Jurkat, Clone E6-1 (cell line): ENCODE data around the gene DPEP1.
"Not testable (repeated sequence)": the region's sequence is repeated elsewhere in the genome, so short reads cannot be mapped to it uniquely, and the experiment has no call there.

Experiments used
- DNase-seq: peaks from one replicate; pipeline ENCODE4 v3.0.0-alpha.2; 2011; ENCODE audit warnings: low read depth, low spot score
- H3K4me3 ChIP-seq: 2 replicates; pipeline ENCODE4 v1.5.1; 2011; ENCODE audit warnings: mild to moderate bottlenecking, low read length, control low read depth, moderate library complexity

The DPEP1 gene

GRCh38 chr16:89660146-89660545 lies 46.7 kb downstream of the DPEP1 start:
- DNase-seq = no peak
- no peak overlapping the region for H3K4me3 ChIP-seq

GRCh38 chr16:89661215-89661614 lies 47.8 kb downstream of the DPEP1 start:
- DNase-seq = no peak
- H3K4me3 ChIP-seq = no peak overlapping the region

DNA sequence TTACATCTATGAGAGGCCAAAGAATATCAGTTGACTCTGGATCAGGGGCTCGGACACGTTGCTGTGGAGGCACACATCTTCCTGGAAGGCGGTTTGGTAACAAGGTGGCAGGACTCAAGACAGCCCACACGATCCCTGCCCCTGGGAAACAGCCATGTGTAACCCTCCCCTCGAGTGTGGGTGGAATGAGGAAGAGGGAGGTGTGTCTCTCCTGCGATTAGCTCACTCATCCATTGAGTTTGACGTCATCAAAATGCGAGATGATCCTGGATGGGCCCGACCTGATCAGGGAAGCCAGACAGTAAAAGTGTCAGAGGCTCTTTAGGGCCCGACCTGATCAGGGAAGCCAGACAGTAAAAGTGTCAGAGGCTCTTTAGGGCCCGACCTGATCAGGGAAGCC lies 50.8 kb downstream of the DPEP1 start:
- not testable (repeated sequence) for DNase-seq, H3K4me3 ChIP-seq

DNA sequence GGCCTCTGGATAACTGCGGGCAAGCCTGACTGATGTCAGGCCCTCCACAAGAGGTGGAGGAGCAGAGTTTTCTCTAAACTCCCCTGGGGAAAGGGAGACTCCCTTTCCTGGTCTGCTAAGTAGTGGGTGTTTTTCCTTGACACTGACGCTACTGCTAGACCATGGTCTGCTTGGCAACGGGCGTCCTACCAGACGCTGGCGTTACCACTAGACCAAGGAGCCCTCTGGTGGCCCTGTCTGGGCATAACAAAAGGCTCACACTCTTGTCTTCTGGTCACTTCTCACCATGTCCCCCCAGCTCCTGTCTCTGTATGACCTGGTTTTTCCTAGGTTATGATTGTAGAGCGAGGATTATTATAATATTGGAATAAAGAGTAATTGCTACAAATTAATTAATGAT lies 53.6 kb downstream of the DPEP1 start:
- not testable (repeated sequence) for DNase-seq, H3K4me3 ChIP-seq

DNA sequence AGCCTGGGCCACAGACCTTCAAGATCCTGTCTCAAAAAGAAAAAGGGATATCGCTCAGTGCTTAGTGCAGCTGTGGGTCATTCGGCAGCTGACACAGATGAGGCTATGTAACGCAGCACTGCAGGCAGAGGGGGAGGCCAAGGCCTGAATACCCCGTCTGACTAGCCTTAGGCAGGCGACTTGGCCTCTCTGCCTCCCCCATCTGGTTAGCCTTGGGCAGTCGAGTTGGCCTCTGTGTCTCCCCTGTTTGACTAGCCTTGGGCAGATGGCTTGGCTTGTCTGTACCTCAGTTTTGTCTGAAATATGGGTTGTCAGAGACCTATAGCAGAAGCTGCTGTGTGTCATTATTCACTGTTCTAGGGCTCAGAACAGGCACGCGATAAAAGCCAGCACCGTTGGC lies 54.2 kb downstream of the DPEP1 start:
- no peak for DNase-seq
- H3K4me3 ChIP-seq = no peak overlapping the region

- no peak overlapping the region for H3K4me3 ChIP-seq
- no peak for DNase-seq
These were observed 55.3 kb downstream of the DPEP1 start for GRCh38 chr16:89668790-89669158.

GRCh38 chr16:89669755-89670154 lies 56.3 kb downstream of the DPEP1 start:
- no peak overlapping the region for H3K4me3 ChIP-seq
- no peak for DNase-seq

DNA sequence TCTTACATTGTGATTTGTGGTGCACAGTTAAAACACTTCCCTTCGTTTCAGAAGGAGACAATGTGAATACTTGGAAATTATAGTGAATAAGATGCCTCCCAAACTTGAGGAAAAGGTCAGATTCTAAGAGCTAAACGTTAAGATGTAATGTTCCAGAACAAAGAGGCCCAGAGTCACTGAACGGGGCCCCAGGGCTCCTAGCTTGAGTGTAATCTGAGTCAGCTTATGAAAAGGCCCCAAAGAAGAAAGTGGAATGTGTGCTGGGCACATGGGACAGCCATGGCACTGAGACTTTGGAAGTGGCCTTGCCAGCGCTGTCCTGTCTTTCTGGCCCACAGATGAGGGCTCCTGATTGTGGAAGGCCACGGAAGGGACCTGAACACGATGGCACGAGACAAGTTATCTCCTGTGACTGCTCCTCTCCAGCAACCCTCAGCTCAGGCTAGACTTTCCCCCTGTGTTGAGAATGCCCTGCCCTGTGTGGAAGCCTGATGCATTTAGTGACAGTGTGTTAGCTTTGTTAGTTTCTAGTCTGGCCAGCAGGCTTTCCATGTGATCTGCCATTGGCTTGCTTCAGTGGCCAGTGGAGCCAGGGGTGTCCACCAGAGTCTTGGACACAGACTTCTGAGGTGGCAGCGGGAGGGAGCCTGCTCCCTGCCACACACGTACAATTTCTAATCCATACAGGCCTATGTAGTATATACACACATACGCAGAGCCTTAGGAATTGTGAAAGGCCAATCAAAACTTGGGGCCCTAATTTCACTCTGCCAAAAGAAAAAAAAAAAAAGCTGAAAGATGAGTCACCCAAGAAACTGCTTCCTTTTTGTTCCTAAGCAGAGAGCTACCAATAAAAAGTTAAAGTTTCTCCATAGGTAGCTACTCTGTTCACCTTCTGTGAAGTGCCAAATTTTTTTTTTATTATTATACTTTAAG lies 57.3 kb downstream of the DPEP1 start:
- H3K4me3 ChIP-seq = no peak overlapping the region
- DNase-seq = no peak

DNA sequence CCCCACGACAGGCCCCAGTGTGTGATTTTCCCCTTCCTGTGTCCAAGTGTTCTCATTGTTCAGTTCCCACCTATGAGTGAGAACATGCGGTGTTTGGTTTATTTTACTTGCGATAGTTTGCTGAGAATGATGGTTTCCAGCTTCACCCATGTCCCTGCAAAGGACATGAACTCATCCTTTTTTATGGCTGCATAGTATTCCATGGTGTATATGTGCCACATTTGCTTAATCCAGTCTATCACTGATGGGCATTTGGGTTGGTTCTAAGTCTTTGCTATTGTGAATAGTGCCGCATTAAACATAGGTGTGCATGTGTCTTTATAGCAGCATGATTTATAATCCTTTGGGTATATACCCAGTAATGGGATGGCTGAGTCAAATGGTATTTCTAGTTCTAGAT lies 58.1 kb downstream of the DPEP1 start:
- not testable (repeated sequence) for H3K4me3 ChIP-seq, DNase-seq

DNA sequence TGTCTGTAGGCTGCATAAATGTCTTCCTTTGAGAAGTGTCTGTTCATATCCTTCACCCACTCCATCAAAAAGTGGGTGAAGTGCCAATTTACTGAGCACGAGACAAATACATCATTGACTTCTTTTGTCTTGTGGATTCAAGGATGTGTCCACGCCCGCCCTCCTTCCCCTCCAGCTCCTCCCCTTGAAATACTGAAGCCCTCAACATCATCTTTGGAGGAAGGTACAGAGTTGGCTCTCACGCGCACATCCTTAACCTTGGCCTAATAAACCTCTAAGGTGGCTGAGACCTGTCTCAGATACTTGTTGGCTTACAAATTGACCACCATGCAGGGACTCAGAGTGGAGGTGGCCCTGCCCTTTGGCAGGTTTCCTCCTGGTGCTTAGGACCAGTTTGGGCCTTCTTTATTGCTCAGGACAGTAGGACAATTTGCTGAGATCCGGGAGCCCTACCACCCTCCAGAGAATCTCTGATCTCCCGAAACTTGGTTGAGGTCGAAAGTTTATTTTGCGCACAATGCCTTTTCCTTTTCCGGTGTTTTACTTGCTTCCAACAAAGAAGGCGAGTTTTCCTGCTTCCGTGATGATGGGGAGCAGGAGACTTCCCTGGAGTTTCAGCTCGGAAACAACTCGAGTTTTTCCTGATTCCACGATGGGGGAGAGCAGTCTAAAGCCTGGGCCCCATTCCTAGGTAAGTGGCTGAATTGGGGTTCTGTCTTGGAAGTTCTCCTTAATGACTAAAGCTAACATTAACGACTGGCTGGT lies 58.9 kb downstream of the DPEP1 start:
- no peak overlapping the region for H3K4me3 ChIP-seq
- DNase-seq = no peak

- no peak for DNase-seq
- H3K4me3 ChIP-seq = no peak overlapping the region
These were observed 64.8 kb downstream of the DPEP1 start for GRCh38 chr16:89678258-89678657.

- no peak overlapping the region for H3K4me3 ChIP-seq
- no peak for DNase-seq
These were observed 72.5 kb downstream of the DPEP1 start for GRCh38 chr16:89685916-89686315.

DNA sequence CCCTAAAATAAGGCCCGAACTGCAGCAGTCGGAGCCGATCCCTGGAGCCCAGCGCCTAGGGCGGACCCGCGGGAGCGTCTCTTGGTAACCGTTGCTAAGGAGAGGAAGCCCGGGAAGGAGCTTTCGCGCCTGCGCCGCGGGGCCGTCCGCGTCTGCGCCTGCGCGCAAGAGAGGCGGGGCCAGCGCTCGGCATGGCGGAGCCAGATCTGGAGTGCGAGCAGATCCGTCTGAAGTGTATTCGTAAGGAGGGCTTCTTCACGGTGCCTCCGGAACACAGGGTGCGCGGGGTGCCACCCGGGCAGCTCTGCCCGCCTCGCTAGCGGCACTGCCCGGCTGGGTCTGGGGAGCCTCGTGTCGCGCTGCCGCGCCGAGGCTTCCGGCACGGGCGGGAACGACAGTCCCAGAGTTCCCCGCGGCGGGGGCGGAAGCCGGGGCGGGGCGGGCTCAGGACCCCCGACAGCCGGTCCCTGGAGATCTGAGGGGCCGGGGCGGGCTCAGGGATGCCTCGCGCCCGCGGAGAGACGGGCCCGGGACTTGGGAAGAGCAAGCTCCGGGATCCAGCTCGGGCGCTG lies 73.2 kb downstream of the DPEP1 start, which contains the start of gene CDK10:
TSS of gene CDK10 (plus strand) at position 170 of the 572 bp plus-strand sequence. CDS start at position 192, 22 bp downstream.
- H3K4me3 ChIP-seq = peak within 1 kb of the TSS; percentile 63
- DNase-seq = peak; percentile 80

DNA sequence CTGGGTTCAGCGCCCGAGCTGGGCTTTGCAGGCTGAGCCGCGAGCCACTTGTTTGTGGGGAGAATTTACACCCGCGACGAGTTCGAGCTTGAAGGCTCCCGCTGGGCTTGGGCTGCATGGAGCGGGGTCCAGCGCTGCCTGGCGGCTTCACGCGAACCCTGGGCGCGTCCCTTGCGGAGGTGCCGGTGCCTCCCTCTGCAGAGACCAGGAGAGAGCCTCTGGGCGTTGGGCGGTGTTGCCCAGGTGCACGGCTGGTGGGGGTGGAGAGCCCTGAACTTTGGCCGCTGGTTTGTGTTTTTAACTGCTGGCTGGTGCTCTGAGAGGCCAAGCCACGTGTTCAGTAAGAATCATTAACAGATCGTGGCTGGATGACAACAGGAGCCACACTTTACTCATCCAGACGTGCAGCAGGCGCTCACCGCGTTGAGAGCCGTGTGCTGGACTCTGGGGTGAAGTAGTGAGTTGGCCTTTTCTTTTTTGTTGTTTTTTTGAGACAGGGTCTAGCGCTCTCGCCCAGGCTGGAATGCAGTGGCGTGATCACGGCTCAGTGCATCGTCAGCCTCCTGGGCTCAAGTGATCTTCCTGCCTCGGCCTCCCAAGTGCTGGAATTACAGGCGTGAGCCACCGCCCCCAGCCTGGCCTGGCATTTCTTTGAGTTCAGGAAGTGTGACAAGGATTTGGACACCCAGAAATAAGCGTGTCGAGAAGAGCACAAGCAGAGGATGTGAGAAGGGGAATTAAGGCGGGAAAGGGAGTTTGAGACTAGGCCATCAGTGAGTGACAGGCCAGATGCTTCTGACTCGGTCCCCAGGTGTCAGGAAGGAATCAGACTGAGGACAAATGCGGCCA lies 73.9 kb downstream of the DPEP1 start:
- no peak for DNase-seq
- H3K4me3 ChIP-seq = peak overlapping the region; percentile 63
